Stimulated activated CD8-positive, alpha-beta memory T cell treated with anti-CD3 and anti-CD28 coated beads, Interleukin-12 subunit alpha, Interleukin-12 subunit beta, amount 100 ng/mL, for 4 hours (primary cell): Measurements from ENCODE around the gene TRMT2A.

Source experiments
- DNase-seq: peaks from one replicate; pipeline ENCODE4 v3.0.0-alpha.2; 2020; ENCODE audit warnings: low read depth

TRMT2A gene

DNA sequence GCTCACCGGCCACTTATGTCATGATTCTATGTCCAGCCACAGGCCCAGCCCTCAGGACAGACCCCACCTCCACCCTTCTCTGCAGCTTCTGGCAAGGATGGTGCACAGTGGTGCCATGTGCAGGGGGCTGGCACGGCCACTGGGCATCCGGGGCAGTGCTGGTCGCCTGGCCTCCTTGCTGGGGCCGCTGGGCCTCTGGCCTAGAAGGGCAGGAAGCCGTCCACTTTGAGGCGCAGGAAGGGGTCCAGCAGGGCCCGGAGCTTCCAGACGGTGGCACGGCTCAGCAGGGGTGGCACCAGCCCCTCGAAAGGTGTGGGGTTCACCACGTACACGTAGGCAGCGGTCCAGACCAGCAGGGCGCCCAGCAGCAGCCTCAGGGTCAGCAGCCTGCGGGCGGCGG, 31.4 kb upstream of the TRMT2A start:
- DNase-seq: no peak

DNA sequence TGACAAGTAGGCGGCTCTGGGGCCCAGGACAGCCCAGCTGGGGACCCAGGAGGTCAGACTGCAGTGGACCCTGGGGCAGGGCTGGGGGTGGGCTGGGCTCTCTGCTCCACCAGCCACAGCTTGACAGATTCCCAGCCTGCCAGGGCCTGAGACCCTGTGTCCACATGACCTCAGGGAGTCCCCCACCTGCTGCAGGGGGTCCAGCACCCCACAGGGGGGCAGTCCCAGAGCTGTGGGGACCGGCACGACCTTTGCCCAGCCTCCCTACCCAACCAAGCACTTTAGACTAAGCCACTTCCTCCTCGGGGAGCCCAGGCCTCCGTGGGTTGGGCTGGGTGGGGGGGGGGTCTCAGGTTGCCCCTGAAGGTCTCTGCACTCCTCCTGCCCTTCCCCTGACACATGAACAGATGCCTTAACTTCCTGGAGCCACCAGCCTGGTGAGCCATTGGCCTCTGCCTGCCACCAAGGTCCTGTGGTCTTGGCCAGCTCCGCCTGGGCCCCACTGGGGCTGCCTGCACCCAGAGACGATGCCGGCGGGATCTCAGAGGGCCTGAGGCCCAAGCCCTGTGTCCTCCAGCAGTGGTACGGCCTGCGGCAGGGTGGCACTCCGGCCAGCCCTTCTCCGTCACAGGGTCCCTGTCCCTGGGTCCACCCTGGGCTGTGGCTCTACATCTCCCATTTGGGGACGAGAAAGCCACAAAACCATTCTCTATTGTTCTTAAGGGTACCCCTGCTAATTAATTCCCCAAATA, 30.4 kb upstream of the TRMT2A start:
- DNase-seq: no peak

DNA sequence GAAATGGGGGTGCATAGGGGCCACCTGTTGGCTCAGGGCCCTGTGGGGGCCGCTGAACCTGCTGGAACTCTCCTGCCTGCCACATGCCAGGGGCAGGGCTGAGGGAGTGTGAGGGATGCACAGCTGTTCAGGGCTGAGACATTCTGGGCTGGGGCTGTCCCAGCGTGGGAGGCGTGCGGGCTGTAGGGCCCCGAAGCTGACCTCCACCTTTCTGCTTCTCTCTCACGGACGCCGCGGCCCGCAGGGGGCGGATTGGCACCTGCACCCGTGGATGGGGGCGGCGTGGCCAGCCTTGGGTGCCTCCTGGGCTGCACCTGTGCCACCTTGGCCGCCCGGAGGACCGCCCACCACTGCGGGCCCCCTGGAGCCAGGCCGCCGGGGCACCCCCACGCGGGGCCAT, 29.8 kb upstream of the TRMT2A start:
- no peak for DNase-seq

DNA sequence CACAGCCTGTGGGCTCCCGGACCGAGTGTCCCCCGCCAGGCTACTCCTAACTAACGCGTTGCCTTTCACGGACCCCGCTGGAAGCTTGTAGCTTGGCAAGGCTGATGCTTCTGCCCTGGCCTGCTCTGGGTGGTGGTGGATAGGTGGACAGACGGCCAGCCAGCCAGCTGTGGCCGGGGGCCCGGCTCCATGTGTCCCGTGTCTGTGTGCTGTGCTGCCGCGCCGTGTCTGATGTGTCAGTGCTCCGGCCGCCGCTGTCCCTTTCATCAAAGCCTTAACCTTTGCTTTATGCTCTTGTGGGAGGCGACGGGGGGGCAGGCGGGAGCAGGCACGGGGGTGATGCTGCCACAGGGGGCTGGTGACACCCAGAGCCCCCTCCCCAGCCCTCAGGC, 28.8 kb upstream of the TRMT2A start:
- DNase-seq: no peak

DNA sequence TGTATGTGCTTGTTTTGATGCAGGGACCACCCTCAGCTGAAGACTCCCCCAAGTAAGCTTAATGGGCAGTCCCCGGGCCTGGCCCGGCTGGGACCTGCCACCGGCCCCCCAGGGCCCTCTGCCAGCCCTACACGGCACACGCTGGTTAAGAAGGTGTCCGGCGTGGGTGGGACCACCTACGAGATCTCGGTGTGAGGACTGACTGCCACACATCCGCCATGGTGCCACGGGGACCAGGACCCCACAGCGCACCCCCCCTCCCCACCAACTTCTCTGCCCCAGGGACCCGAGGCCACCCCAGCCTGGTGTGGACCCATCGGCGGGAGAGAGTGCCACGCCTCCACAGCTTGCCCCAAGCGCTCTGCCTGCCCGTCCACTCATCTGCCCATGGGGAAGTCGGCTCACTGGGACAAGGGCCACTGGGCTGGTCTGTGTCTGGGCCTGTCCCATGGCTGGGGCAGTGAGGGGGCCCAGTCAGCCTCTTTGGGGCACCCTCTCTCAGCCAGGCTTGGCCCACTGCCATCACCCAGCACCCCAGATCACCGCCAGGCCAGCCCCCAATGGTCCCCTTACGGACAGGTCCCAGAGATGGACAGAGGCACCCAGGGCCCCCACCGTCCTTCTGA, 28.3 kb upstream of the TRMT2A start:
- no peak for DNase-seq

DNA sequence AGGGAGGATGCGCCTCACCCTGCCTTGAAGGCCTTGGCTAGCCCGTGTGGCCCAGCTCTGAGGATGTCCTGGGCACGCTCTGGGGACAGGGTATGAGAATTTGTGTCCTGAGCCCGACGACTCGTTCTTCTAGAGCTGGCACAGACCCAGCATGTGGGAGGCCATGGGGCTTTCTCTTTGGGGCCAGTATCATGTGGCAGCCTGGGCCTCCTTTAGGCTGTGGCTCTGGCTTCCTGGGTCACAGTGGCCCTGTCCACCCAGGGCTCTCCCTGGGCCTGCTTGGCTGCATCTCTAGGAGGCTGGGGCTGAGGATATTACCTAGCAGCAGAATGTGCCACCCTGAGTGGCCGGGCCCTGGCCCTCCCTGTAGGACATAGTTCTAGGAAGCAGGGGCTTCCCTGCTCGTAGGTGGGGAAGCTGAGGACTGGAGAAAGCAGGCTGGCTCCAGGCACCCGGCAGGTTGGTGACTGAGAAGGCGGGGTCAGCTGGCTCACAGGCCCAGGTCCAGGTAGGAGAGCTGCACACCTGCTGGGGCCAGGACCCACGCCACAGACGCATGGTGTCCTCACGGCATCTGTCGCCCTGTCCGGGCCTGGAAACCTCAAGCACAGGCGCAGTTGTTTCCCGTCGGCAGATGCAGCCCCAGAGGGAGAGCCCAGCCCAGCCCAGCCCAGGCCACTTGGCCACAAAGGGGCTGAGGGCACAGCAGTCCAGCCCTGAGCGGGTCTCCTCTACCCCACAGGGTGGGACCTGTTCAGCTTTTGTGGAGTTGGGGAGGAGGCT, 27.0 kb upstream of the TRMT2A start:
- no peak for DNase-seq

DNA sequence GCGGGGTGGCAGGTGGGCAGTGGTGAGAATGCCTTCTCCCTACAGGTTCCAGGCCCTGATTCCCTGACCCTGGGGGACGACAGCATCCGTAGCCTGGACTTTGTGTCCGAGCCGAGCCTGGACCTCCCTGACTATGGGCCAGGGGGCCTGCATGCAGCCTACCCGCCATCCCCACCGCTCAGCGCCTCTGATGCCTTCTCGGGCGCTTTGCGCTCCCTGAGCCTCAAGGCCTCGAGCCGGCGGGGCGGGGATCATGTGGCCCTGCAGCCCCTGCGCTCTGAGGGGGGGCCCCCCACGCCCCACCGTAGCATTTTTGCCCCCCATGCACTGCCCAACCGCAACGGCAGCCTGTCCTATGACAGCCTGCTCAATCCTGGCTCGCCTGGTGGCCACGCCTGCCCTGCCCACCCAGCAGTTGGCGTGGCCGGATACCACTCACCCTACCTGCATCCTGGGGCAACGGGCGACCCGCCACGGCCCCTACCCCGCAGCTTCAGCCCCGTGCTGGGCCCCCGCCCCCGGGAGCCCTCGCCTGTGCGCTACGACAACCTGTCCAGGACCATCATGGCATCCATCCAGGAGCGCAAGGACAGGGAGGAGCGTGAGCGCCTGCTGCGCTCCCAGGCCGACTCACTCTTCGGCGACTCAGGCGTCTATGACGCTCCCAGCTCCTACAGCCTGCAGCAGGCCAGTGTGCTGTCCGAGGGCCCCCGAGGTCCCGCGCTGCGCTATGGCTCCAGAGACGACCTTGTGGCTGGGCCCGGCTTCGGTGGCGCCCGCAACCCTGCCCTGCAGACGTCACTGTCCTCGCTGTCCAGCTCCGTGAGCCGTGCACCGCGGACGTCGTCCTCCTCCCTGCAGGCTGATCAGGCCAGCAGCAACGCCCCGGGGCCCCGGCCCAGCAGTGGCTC, 25.9 kb upstream of the TRMT2A start:
- DNase-seq: no peak

DNA sequence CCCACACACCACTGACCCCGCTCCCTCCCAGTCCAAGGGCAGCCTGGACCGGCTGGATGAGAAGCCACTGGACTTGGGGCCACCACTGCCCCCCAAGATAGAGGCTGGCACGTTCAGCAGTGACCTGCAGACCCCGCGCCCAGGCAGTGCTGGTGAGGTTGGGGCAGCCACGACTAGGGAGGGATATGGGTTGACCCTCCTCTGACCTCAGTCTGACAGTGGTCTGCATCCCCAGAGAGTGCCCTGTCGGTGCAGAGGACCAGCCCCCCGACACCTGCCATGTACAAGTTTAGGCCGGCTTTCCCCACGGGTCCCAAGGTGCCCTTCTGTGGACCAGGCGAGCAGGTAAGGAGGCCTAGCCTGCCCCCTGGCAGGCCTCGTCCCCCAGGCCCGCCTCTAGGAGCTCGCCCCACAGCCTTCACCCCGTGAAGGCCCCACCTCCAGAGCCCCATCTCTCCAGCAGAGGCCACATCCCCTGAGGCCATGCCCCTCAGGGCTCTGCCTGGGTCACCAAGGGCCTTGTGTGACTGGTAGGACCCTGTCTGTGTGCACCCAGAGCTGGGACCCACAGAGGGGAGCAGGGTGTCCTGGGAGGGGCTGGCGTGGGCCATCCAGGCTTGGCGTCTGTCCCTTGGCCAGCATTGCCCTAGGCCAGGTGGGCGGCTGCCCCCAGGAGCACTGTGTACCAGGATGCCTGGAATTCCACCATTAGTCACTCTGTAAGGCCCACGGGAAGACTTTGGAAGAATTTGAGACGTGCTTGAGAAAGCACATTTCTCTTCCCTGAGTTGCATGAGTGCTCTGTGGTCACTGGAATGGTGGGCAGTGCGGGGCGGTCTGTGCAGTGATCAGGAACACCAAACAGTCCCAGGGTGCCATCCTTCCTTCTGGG, 24.4 kb upstream of the TRMT2A start:
- no peak for DNase-seq

DNA sequence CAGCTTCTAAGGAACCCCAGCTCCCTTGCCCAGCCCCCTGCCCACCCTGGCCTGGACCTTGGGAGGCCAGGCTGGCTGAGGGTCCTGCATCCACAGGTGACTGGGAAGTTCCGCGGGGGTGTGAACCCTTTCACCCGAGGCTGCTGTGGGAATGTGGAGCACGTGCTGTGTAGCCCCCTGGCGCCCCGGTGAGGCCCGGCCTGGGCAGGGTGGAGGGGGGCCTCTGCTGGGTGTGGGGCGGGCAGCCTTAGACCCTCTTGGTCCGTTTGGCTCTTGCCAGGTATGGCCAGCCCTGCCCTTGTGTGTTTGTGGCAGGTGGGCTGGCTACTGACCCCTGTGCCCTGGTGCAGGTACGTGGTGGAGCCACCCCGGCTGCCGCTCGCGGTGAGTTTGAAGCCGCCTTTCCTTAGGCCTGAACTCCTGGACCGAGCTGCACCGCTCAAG, 23.5 kb upstream of the TRMT2A start:
- DNase-seq: no peak

DNA sequence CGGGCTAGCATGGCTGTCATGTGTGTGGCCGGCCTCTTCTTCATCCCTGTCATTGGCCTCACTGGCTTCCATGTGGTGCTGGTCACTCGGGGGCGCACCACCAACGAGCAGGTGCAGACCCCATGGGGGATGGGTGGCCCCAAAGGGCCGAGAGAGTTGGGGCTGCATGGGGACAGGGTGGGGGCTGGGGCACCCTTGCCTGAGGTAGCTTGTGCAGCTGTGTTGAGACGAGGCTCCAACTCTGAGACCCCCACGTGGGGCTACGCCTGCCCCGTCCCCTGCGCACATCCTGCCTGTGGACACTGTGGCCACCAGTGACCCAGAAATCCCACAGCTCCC, 23.1 kb upstream of the TRMT2A start:
- no peak for DNase-seq

DNA sequence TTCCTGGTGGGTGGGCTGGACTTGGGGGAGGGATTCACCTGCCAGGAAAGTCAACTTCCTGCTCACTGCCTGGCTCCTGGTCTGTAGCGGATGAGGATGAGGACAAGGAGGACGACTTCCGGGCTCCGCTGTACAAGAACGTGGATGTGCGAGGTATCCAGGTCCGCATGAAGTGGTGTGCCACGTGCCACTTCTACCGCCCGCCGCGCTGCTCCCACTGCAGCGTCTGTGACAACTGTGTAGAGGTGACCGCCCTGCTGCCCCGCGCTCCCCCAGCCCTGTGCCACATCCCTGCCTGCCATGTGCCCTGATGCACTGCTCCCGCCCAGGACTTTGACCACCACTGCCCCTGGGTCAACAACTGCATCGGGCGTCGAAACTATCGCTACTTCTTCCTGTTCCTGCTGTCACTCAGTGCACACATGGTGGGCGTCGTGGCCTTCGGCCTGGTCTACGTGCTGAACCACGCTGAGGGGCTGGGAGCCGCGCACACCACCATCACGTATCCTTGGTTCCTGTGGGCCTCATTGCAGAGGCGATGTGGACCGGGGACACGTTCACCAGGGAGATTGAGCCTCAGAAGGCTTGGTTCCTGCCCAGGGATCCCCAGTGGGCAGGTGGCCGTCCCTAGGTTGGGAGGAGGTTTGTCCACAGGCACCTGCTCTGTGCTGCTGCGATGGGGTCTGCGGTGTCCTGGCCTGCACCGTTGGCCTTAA, 22.5 kb upstream of the TRMT2A start:
- DNase-seq: no peak

DNA sequence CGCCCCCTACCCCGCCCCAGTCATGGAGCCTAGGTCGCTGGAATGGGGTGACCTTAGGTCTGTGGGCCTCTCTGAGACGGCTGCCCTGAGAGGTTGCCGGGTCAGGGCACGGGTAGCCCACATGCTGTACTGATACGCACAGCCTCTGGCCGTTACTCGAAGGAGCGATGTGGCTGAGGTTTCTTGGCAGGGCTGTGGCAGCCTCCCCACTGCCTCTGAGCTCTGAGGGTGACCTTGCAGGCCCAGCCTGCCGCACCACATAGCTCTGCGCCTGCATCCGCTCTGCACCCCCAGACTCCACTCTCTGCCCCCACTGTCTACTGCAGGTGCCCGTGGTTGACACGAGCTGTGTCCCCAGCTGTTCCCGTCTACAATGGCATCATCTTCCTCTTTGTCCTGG, 21.8 kb upstream of the TRMT2A start:
- no peak for DNase-seq

DNA sequence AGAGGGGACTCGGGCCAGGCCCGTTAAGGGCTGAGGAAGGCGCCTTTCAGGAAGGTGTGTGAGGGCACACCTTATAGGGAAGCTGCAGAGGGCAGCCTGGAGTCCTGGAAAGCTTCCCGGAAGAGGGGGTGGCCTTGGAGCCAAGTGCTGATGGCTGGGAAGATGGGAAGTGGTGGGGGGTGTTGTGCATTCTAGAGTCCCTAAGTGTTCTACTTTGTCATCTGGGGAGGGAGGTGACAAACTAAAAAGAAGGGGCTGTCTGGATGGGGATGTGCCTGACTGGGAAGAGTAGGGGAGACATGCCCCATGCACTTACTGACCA, 21.4 kb upstream of the TRMT2A start:
- no peak for DNase-seq

DNA sequence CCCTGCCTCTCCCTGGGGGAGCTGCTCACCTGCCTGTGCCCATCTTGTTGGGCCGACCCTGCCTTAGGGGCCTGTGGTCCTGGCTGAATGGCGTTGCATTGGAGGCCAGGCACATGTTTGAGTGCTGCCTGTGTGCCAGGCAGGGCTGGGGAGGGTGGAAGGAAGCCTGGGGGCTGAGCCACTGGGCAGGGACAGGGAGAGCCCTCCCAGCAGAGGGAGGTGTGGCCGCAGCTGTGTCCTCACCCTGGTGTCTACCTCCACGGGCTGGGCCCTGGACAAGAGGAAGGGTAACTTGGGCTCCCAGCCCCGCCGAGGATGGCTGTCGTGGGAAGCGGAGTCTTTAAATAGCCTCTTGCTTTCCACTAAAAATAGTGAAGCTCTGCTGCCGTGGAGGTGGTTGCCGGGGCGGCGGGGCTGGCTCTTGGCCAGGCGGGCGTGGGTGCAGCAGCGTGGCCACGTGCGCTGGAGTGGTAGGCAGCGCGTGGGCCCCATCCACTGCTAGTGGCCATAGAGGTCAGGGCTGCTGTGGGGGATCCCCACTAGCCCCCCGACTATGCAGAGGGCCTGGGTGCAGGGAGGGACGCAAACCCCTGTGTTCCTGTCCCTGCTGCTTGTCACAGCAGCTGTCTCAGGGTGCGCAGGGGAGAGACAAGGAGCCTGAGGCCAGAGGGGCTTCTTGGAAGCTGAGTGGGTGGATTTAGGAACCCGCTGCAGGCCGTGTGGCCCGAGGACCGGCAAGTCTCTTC, 20.8 kb upstream of the TRMT2A start:
- no peak for DNase-seq

DNA sequence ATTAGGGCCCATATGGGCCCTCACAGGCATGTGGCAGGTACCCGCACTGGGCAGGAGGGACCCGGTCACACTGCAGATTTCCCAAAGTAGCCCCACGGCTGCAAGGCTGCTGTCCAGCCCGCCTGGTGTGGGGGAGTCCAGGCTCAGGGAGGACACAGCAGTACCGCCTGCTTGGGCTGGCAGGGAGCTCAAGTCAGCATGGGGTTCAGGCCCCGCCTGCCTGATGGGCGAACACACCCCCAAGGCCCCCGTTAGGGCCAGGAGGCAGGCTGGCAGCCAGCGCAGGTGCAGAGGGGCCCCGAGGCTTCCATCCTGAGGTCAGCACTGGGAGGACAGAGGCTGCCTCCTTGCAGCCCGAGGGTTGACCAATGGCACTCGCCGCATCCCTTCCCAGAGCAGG, 20.1 kb upstream of the TRMT2A start:
- no peak for DNase-seq

DNA sequence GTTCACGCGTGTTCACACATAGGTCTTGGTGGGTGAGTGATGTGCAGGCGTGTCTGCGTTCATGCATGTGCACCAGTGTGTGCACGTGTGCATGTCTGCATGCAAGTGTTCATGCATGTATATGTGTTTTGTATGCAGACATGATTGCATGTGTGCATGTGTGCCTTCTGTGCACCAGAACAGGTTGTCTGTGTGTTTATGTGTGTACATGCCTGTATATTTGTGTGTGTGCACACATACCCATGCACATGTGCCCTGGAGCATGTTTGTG, 19.5 kb upstream of the TRMT2A start:
- no peak for DNase-seq

DNA sequence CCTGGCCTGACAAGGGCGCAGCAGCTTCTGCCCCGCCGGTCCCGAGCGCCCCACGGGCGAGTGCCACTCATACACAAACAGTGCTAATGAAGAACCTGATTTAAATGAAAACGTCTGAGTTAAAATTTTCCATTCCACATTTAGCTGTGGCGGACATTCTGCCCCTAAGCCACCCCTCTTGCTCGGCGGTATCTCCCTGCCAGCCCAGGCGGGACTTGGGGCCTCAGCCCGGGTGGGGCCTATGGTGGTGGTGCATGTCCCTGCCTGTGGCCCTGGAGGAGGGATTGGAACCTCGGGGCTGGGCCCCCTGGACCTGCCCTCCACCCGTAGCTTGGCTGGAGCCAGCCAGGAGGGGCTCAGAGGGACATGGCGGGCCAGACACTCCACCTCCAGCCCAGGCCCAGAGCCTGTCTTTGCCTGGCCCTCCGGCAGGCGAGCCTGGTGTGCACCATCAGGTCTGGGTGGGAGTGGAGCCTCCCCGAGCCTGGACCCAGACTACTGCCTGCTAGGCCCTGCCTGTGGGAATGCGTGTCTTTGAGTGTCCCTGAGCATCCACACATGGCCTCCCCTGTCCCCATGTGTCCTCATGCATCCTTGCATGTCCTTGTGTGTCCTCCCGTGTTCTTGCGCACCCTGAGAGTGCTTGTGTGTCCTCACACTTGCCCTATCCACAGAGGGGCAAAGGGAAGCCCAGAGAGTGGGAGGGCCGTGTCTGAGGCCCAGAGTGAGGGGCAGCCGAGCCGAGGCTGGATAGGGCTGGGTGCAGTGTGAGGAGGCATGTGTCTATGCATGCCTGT, 19.0 kb upstream of the TRMT2A start:
- no peak for DNase-seq

DNA sequence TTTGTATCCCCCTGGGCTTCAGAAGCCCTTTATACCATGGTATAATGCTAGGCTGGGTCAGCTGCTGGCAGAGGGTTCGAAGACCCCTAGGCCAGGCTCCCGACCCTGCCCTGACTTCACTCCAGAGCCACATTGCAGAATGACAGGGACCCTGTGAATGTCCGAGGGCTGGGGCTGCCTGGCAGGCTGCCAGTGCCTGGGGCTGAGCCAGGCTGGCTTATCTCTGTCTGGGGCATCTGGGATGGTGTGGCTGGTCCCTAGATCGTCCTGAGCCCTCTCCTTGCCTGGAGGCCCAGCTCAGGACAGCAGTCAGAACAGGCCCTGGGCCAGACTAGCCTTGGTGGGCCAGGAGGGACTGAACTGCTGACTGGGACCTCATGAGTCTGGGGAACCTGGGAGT, 18.2 kb upstream of the TRMT2A start:
- no peak for DNase-seq

DNA sequence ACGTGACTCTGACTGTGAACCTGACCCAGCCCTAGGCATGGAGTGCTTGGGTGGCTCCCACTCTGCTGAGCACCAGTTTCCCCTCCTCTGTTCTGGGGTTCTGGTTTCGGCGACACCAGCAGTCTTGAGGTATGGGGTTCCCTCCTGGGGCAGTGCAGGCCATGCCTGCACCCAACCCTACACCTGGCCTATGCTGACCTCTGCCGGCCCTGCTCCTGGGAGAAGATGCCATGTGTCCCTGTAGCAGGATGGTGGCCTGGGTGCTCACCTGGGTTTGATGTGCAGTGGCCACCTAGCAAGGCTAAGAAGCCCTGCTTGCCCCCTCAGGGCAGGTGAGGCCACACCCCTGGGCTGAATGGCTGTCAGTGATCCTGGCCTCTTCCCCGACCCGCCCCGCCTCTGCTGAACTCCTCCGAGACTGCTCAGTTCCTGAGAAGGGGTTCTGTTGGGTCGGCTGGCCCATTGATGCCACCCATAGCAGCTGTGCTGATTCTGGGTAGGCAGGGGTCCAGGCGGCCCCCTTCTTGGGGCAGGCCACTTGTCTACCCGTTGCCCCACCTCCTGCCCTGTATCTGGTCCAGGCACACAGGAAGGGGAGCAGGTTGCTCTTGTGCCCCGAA, 17.0 kb upstream of the TRMT2A start:
- no peak for DNase-seq
